K562 (cell line): ENCODE data around the gene ARHGAP26.

ENCODE experiments used
- PRDM10 ChIP-seq: fragments of 450-650 bp; IDR thresholded peaks from 2 replicates; pipeline ENCODE4 v1.6.1; 2018; ENCODE audit not compliant: partially characterized antibody
- SIN3A ChIP-seq, 2 experiments: fragments of 150-350 bp in 1 of 2; IDR thresholded peaks; 2 replicates each; pipeline ENCODE4 v1.6.1; 2011 to 2016; ENCODE audit warnings: borderline replicate concordance in 2 of 2, low read depth in 2 of 2, low read length in 2 of 2, mild to moderate bottlenecking in 2 of 2, moderate library complexity in 2 of 2; ENCODE audit not compliant: control insufficient read depth in 1 of 2
- TF ChIP-seq, protein P1 (sequence below): fragments of 450-650 bp; formaldehyde crosslinking; IDR thresholded peaks from 2 replicates; pipeline ENCODE4 v1.4.0; 2020; ENCODE audit warnings: mild to moderate bottlenecking, moderate library complexity

GRCh38 chr5:143213231-143213850 lies 443.2 kb downstream of the ARHGAP26 start:
- TF ChIP-seq SIN3A (IDR thresholded peaks at IDR 0.05; ENCODE audit: borderline replicate concordance in 2 of 2, control insufficient read depth in 1 of 2, low read depth in 2 of 2, low read length in 2 of 2) (no peak), PRDM10 (no peak)
- TF ChIP-seq, protein P1, sequence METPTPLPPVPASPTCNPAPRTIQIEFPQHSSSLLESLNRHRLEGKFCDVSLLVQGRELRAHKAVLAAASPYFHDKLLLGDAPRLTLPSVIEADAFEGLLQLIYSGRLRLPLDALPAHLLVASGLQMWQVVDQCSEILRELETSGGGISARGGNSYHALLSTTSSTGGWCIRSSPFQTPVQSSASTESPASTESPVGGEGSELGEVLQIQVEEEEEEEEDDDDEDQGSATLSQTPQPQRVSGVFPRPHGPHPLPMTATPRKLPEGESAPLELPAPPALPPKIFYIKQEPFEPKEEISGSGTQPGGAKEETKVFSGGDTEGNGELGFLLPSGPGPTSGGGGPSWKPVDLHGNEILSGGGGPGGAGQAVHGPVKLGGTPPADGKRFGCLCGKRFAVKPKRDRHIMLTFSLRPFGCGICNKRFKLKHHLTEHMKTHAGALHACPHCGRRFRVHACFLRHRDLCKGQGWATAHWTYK: no peak
